Muscle layer of duodenum (tissue), 2 donors: ENCODE data around the gene NUTM2D.
"Not testable (repeated sequence)": the region's sequence is repeated elsewhere in the genome, so short reads cannot be mapped to it uniquely, and the experiment has no call there.

Source experiments
- H3K27ac ChIP-seq: one replicate; pipeline ENCODE4 v1.7.0; 2013; ENCODE audit warnings: mild to moderate bottlenecking, low read length
- H3K27me3 ChIP-seq: one replicate; pipeline ENCODE4 v1.7.0; 2013; ENCODE audit warnings: low read depth, mild to moderate bottlenecking, control low read depth, low read length
- H3K36me3 ChIP-seq, 2 donors: one replicate each; pipeline ENCODE4 v1.7.0; 2013; ENCODE audit warnings: low read length in 2 of 2, control low read depth in 1 of 2, mild to moderate bottlenecking in 1 of 2; ENCODE audit not compliant: insufficient read depth in 2 of 2, control insufficient read depth in 1 of 2
- H3K4me1 ChIP-seq, 2 donors: one replicate each; pipeline ENCODE4 v1.7.0; 2013; ENCODE audit warnings: low read length in 2 of 2, mild to moderate bottlenecking in 2 of 2, control low read depth in 1 of 2, moderate library complexity in 1 of 2; ENCODE audit not compliant: insufficient read depth in 2 of 2, control insufficient read depth in 1 of 2
- H3K4me3 ChIP-seq, 2 donors: one replicate each; pipeline ENCODE4 v1.7.0; 2013; ENCODE audit warnings: low read length in 2 of 2, low read depth in 1 of 2, mild to moderate bottlenecking in 1 of 2
- H3K9me3 ChIP-seq, 2 donors: one replicate each; pipeline ENCODE4 v1.7.0; 2013; ENCODE audit warnings: low read length in 2 of 2, control low read depth in 1 of 2, mild to moderate bottlenecking in 1 of 2; ENCODE audit not compliant: control insufficient read depth in 1 of 2
- donor health status: healthy.

NUTM2D gene

GRCh38 chr10:87357444-87357843 is at the start of gene NUTM2D:
TSS of gene NUTM2D (plus strand) at chr10:87357744. CDS start at chr10:87358266, 522 bp downstream.
- H3K27ac ChIP-seq, H3K4me3 ChIP-seq, H3K36me3 ChIP-seq, H3K9me3 ChIP-seq, H3K4me1 ChIP-seq, H3K27me3 ChIP-seq: not testable (repeated sequence)

GRCh38 chr10:87308702-87309101 is 48.8 kb upstream of the NUTM2D start:
- not testable (repeated sequence) for H3K27me3 ChIP-seq, H3K4me1 ChIP-seq, H3K27ac ChIP-seq, H3K4me3 ChIP-seq, H3K9me3 ChIP-seq, H3K36me3 ChIP-seq

- H3K4me3 ChIP-seq, H3K4me1 ChIP-seq, H3K27ac ChIP-seq, H3K9me3 ChIP-seq, H3K36me3 ChIP-seq, H3K27me3 ChIP-seq: not testable (repeated sequence)
Observed at GRCh38 chr10:87309657-87310056, 47.9 kb upstream of the NUTM2D start.

GRCh38 chr10:87311521-87311920 is 46.0 kb upstream of the NUTM2D start:
- H3K27me3 ChIP-seq, H3K9me3 ChIP-seq, H3K36me3 ChIP-seq, H3K4me1 ChIP-seq, H3K4me3 ChIP-seq, H3K27ac ChIP-seq: not testable (repeated sequence)

- not testable (repeated sequence) for H3K27ac ChIP-seq, H3K27me3 ChIP-seq, H3K4me1 ChIP-seq, H3K4me3 ChIP-seq, H3K9me3 ChIP-seq, H3K36me3 ChIP-seq
Observed at GRCh38 chr10:87313649-87314359, 43.7 kb upstream of the NUTM2D start.

- H3K4me1 ChIP-seq, H3K36me3 ChIP-seq, H3K4me3 ChIP-seq, H3K9me3 ChIP-seq, H3K27ac ChIP-seq, H3K27me3 ChIP-seq: not testable (repeated sequence)
Observed at GRCh38 chr10:87314360-87314973, 43.1 kb upstream of the NUTM2D start.

- H3K27ac ChIP-seq, H3K4me3 ChIP-seq, H3K9me3 ChIP-seq, H3K36me3 ChIP-seq, H3K27me3 ChIP-seq, H3K4me1 ChIP-seq: not testable (repeated sequence)
Observed at GRCh38 chr10:87321505-87321904, 36.0 kb upstream of the NUTM2D start.

- H3K4me1 ChIP-seq, H3K4me3 ChIP-seq, H3K36me3 ChIP-seq, H3K27me3 ChIP-seq, H3K27ac ChIP-seq, H3K9me3 ChIP-seq: not testable (repeated sequence)
Observed at GRCh38 chr10:87324559-87324958, 33.0 kb upstream of the NUTM2D start.

GRCh38 chr10:87327958-87328357 is 29.6 kb upstream of the NUTM2D start:
- H3K9me3 ChIP-seq, H3K4me1 ChIP-seq, H3K27me3 ChIP-seq, H3K4me3 ChIP-seq, H3K27ac ChIP-seq, H3K36me3 ChIP-seq: not testable (repeated sequence)

- not testable (repeated sequence) for H3K9me3 ChIP-seq, H3K27me3 ChIP-seq, H3K27ac ChIP-seq, H3K4me3 ChIP-seq, H3K36me3 ChIP-seq, H3K4me1 ChIP-seq
Observed at GRCh38 chr10:87329131-87329530, 28.4 kb upstream of the NUTM2D start.

- H3K9me3 ChIP-seq, H3K36me3 ChIP-seq, H3K4me1 ChIP-seq, H3K27ac ChIP-seq, H3K27me3 ChIP-seq, H3K4me3 ChIP-seq: not testable (repeated sequence)
Observed at GRCh38 chr10:87332687-87333086, 24.9 kb upstream of the NUTM2D start.

- H3K9me3 ChIP-seq, H3K27ac ChIP-seq, H3K4me1 ChIP-seq, H3K4me3 ChIP-seq, H3K27me3 ChIP-seq, H3K36me3 ChIP-seq: not testable (repeated sequence)
Observed at GRCh38 chr10:87340411-87340810, 17.1 kb upstream of the NUTM2D start.
